Urinary bladder (tissue), 4 donors: ENCODE results near the gene AGO4. TPM values are rescaled to one million over a fixed set of nuclear protein-coding genes. Genes with fewer than 3 reads are reported as not detected.
A peak's percentile ranks its signal among the peaks of the same experiment; 100 is the strongest.
"Not testable (repeated sequence)": the region's sequence is repeated elsewhere in the genome, so short reads cannot be mapped to it uniquely, and the experiment has no call there.

Experiments
- DNase-seq: peaks from one replicate; pipeline ENCODE4 v3.0.0-alpha.2; 2015; ENCODE audit errors: extremely low spot score
- H3K27ac ChIP-seq: one replicate; pipeline ENCODE4 v1.5.1; 2013; ENCODE audit warnings: low read depth, mild to moderate bottlenecking, moderate library complexity
- H3K36me3 ChIP-seq: one replicate; pipeline ENCODE4 v1.6.1; 2013; ENCODE audit warnings: mild to moderate bottlenecking, moderate library complexity; ENCODE audit not compliant: insufficient read depth
- H3K4me1 ChIP-seq: one replicate; pipeline ENCODE4 v1.6.1; 2013; ENCODE audit warnings: mild to moderate bottlenecking, moderate library complexity; ENCODE audit not compliant: insufficient read depth
- H3K4me3 ChIP-seq: one replicate; pipeline ENCODE4 v1.5.1; 2013; ENCODE audit warnings: low read depth, low read length
- WGBS: extraction: QIAGEN DNeasy Blood & Tissue Kit; methylation state at CpG from one replicate; pipeline ENCODE4 v1.1.7; 2013; 5-methylcytosine and 5-hydroxymethylcytosine counted together
- polyA plus RNA-seq: library from polyadenylated mRNA; stranded (reverse); fragments of 200-250 nt; gene quantifications from one replicate; pipeline ENCODE4 v1.2.3, GENCODE V29; 2013
- total RNA-seq: library from RNA; depleted of rRNA; stranded (reverse); fragments of >200 nt; gene quantifications from one replicate; pipeline ENCODE4 v1.2.3, GENCODE V29; 2014
- donor health status: healthy with polysubstance abuse.
- donor health status: healthy.

Gene AGO4
- total RNA-seq, result 31.7 TPM
- polyA plus RNA-seq, result 11.2 TPM

DNA sequence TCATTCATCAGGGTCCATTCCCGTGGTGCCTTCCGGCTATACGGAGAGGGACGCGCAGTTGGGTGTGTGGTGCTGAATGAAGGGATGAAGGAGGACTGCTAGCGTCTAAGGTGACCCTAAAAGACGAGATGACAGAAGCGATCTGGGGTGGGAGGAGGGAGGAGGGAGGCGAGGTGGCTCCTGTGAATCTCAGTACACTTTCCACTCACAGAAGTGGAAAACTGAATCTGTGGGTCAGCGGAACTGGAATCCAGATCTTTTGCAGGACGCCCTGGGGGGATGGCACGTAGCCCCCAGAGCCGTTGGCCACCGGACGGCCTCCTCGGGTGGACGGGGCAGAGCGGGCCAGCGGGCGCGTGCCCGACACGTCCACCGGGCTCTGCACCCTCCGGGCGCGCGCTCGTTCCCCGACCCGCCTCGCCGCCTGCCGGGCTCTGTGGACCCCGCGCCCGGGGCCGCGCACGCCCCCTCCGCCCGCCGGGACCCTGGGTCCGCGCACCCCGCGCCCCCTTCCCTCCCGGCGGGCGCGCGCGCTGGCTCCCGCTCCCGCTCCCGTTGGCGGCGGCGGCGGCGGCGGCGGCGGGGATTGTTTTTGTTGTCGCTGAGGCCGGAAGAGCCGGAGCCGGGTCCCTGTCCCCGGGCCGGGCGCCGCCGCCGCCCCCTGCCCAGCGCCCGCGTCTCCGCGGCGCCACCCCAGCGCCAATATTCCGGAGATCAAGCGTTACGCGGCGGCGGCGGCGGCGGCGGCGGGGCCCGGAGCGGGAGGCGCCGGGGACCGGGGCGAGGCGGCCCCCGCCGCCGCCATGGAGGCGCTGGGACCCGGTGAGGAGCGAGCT is at the start of gene AGO4:
Gene AGO4 (plus strand): TSS at position 403 of the 836 bp plus-strand sequence. CDS start 401 bp downstream, at position 804.
- peak within 1 kb of the TSS; percentile 84 for H3K27ac ChIP-seq
- no peaks in the 10 kb centered on the region for H3K4me1 ChIP-seq
- H3K36me3 ChIP-seq, result no peaks in the 10 kb centered on the region
- WGBS, result under 1% methylated on average over 105 of the region's 105 CpGs
- H3K4me3 ChIP-seq, result peak within 1 kb of the TSS; percentile 71
- DNase-seq, result no peak

DNA sequence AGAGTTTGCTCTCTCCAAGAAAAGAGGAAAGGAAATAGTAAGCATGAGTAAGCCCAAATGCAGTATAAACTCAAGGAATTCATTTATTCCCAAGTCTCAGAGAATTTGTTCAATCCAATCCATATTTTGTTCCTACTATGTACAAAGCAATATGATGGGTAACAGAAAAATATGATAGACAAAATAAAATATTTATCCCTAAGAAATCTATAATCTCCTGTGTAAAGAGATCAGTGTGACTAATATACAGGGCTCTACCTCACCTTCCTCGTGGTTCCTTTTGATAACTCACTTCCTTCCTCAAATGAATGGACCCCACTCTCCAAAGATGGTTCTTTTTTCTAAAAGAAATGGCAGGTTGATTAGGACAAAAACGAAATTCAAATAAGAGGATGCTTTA is 45.7 kb upstream of the AGO4 start:
- Histone ChIP-seq H3K27ac (no peak overlapping the region), H3K4me1 (no peaks in the 10 kb centered on the region), H3K36me3 (no peaks in the 10 kb centered on the region), H3K4me3 (no peak overlapping the region)
- 77% methylated on average over 2 of the region's 2 CpGs for WGBS
- DNase-seq, result no peak

DNA sequence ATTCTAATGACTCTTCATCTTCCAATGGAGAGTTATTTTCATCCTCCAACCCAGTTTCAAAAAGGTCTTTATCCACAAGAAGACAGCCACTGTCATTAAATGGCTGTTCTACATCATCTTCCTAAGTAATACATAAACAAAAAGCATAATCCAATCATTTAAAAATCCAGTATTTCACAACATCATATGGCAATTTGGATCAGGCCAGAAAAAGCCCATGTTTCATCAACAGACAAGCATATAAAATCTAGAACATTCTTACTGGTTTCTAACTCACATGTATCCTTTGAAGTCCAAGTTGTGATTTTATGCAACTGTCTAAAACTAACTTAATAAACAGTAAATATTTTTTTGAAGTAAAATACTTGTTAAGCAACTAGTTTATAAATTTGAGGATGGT is 44.6 kb upstream of the AGO4 start:
- H3K4me3 ChIP-seq, result no peak overlapping the region
- DNase-seq, result no peak

DNA sequence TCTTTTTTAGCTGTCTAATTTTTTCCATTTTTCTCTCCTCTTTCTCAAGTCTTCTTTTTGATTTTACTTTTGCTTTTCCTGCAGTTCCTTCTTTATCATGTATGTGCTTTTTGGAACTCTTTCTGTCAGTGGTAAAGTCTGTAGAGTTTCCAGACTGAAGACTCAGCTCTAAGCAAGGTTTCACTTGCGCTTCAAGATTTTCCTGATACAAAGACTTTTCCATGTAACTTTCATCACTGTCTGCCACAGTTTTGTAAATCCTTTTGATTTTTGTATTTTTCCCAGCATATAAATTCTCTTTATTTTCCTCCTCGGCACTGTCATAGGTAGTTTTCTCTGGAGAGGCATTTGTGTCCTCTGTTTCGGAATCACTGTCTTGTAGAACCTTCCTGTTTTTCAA is 43.5 kb upstream of the AGO4 start:
- 94% methylated on average over 3 of the region's 3 CpGs for WGBS
- DNase-seq, result no peak
- H3K4me3 ChIP-seq, result no peak overlapping the region
- H3K4me1 ChIP-seq, result no peaks in the 10 kb centered on the region
- no peaks in the 10 kb centered on the region for H3K36me3 ChIP-seq
- H3K27ac ChIP-seq, result no peak overlapping the region

More for the DNA sequence above, 44.6 kb upstream of the AGO4 start:
- no peak overlapping the region for H3K27ac ChIP-seq
- no peaks in the 10 kb centered on the region for H3K4me1 ChIP-seq
- H3K36me3 ChIP-seq, result no peaks in the 10 kb centered on the region

DNA sequence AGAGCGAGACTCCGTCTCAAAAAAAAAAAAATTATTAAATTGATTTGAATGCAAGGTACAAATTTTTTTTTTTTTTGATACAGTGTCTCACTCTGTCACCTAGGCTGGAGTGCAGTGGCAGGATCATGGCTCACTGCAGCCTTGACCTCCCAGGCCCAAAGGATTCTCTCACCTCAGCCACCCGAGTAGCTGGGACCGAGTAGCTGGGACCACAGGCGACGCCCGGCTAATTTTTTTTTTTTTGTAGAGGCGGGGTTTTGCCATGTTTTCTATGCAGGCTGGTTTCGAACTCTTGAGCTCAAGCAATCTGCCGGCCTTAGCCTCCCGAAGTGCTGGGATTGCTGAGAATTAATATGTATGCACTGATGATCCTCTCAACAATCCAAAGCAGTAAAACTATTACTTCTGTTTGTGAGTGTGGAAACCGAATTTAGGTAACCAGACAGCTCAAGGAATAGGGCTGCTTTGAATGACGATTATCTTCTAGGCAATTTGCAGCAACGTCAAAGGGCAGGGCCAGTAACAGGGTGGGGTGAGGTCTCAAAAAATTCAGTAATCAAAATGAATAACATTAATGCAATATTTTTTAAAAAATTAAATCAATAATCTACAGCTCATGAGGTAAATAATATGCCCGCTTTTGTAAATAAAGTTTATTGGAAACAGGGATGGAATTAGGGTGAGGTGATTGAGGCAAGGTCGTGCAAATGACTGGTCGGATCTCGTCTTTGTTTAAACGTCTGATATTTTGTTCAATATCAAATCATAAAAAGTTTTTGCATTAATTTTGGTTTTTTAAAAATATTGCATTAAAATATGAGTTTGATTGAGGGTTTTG is 39.2 kb upstream of the AGO4 start:
- 51% methylated on average over 19 of the region's 19 CpGs for WGBS
- DNase-seq, result no peak
- Histone ChIP-seq H3K36me3 (no peaks in the 10 kb centered on the region), H3K27ac (no peak overlapping the region), H3K4me1 (no peaks in the 10 kb centered on the region), H3K4me3 (peak overlapping the region; percentile 74)

DNA sequence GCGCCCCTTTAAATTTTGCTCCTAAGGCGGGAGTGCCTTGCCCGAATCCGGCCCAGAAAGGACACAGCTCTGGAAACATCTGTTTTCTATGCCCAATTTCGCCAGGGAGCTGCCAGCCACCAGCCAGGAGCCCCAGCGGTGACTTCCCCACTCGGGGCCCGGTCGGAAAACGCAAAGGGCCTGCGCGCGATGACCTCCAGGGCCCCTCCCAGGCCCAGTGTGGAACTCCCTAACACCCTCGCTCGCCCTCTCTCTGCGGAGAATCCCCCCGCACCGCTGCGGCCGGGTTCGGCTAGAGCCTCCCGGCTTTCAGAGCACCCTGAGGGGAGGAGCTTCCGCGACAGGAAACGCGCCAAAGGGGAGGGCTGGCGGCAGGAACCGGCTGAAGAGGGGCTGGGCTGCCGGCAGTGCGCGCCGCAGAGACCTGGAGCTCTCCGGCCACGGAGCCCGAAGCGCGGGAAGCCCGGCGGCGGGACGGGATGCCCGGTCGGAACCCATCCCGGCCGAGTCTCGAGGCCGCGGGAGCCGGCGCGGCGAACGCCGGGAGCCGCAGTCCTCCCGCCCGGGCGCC is 38.5 kb upstream of the AGO4 start:
- Histone ChIP-seq H3K4me1 (no peaks in the 10 kb centered on the region), H3K27ac (no peak overlapping the region), H3K36me3 (no peaks in the 10 kb centered on the region), H3K4me3 (peak overlapping the region; percentile 74)
- peak; percentile 79 for DNase-seq
- under 1% methylated on average over 58 of the region's 58 CpGs for WGBS

DNA sequence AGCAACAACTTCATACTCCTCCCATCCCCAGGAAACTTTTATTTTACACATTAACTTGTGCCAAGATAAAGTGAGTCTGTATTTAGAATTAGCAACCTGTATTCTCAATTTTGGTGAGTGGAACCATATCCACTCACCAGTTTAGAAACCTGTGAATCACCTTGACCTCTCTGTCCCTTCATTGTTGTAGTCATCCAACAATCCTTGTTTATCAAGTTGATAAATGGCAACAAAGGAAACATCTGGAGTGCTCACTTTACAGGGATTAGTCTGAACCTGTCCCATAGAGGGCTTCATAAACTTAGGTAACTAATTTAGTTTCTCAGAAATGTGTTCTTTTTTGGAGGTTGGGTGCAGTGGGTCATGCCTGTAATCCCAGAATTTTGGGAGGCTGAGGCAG is 34.1 kb upstream of the AGO4 start:
- DNase-seq, result no peak
- H3K4me1 ChIP-seq, result no peaks in the 10 kb centered on the region
- H3K36me3 ChIP-seq, result no peaks in the 10 kb centered on the region
- H3K27ac ChIP-seq, result no peak overlapping the region
- no peak overlapping the region for H3K4me3 ChIP-seq

DNA sequence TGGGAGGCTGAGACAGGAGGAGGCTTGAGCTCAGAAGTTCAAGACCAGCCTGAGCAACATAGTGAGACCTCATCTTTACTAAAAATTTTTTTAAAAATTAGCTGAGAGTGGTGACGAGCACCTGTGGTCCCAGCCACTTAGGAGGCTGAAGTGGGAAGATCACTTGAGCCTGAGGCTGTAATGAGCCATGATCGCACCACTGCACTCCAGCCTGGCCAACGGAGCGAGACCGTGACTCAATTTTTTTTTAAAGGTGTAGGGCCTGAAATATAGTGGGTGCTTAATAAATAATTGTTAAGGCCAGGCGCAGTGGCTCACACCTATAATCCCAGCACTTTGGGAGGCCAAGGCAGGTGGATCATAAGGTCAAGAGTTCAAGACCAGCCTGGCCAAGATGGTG is 31.6 kb upstream of the AGO4 start:
- not testable (repeated sequence) for DNase-seq, H3K27ac ChIP-seq, H3K4me3 ChIP-seq, H3K4me1 ChIP-seq, H3K36me3 ChIP-seq
- 91% methylated on average over 6 of the region's 6 CpGs for WGBS

DNA sequence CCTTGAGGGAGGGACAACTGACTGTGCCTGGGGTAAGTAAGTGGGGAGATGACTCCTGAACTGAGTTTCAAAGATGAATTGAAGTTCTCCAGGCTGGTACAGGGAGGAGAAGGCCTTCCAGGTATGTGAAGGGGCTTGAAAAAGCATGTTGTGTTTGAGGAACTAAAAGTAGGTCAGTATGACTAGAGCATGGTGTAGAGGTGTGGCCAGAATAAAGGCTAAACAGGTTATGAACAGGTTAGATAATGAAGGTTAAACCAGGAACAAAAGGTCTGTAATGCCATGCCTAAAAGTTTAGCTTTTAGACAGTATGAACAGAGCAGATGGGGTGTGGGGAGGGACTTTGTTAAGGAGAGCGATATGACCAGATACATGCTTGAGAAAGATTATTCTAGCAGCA is 30.7 kb upstream of the AGO4 start:
- WGBS, result 97% methylated on average over 1 of the region's 1 CpG
- no peaks in the 10 kb centered on the region for H3K4me1 ChIP-seq

DNA sequence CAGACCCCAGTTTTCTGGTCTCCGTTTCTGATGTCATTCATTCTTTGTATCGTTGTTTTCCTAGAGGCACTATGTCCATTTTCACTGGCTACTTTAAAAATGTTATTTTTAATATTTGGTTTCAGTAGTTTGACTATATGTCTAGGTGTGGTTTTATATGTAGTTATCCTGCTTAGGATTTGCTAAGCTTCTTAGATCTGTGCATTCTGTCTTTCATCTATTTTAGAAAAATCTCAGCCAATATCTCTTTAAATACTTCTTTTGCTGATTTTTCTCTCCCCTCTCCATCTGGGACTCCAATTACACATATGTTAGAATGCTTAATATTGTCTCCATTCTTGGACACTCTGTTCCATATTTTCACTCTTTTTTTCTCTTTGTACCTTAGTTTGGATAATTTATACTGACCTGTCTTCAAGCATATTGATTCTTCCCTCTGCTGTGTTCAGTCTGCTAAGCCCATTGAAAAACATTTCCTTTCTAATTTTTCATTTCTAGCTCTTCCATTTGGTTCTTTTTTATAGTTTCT is 24.7 kb upstream of the AGO4 start:
- no peaks in the 10 kb centered on the region for H3K4me1 ChIP-seq
- H3K36me3 ChIP-seq, result no peaks in the 10 kb centered on the region
- no peak overlapping the region for H3K4me3 ChIP-seq
- DNase-seq, result no peak
- no peak overlapping the region for H3K27ac ChIP-seq
- WGBS, result 96% methylated on average over 2 of the region's 2 CpGs

More for the DNA sequence above, 30.7 kb upstream of the AGO4 start:
- no peak for DNase-seq
- H3K36me3 ChIP-seq, result no peaks in the 10 kb centered on the region
- H3K27ac ChIP-seq, result no peak overlapping the region
- H3K4me3 ChIP-seq, result no peak overlapping the region

DNA sequence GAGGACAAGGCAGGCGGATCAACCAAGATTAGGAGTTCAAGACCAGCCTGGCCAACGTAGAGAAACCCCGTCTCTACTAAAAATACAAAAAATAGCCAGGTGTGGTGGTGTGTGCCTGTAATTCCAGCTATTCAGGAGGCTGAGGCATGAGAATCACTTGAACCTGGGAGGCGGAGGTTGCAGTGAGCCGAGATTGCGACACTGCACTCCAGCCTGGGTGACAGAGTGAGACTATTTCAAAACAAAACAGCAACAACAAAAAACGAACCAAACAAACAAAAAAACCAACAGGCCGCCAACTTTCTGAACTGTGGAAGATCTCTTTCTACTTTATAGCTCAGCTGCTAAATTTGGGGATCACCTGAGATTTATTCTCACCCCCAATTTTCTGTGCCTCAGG is 23.5 kb upstream of the AGO4 start:
- 88% methylated on average over 8 of the region's 8 CpGs for WGBS
- H3K27ac ChIP-seq, H3K4me1 ChIP-seq, H3K36me3 ChIP-seq, DNase-seq, H3K4me3 ChIP-seq: not testable (repeated sequence)

DNA sequence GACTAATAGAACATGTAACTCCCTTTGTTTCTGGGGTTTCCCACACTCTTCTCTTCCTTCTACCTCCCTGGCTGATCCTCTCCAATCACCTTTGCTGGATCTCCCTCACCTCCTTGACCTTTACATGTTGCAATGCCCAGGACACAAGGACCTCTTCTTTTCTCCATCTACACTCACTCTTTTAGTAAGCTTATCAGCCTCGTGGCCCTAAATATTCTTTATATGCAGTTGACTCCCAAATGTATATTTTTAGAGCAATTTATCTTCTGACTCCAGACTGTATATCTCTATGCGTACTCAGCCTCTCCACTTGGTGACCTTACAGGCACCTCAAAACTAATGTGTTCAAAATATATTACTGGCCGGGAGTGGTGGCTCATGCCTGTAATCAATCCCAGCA is 19.7 kb upstream of the AGO4 start:
- H3K36me3 ChIP-seq, result no peaks in the 10 kb centered on the region
- H3K4me1 ChIP-seq, result no peaks in the 10 kb centered on the region
- no peak for DNase-seq
- no peak overlapping the region for H3K27ac ChIP-seq
- no peak overlapping the region for H3K4me3 ChIP-seq
- WGBS, result 61% methylated on average over 3 of the region's 3 CpGs

DNA sequence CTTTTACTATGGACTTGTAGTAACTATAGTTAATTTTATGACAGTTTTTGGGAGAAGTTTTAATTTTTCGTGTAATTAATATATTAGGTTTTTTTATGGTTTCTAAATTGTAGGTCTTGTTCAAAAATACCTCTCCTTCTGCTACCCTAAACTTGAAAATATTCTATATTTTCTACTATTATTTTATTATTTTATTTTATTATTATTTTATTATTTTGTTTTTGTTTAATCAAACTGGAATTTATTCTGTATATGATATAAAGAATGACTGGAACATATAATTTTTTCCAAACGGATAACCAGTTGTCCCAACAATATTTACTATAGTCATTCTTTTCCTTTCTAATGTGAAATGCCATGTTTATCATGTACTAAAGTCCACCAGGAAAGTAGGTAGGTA is 17.1 kb upstream of the AGO4 start:
- Histone ChIP-seq H3K36me3 (no peaks in the 10 kb centered on the region), H3K4me1 (no peaks in the 10 kb centered on the region), H3K27ac (no peak overlapping the region), H3K4me3 (no peak overlapping the region)
- WGBS, result 62% methylated on average over 2 of the region's 2 CpGs
- DNase-seq, result no peak
